ENCODE measurements around the gene PIANP. TPM values are rescaled to one million over a fixed set of nuclear protein-coding genes. Genes with fewer than 3 reads are reported as not detected.
"Not testable (repeated sequence)": the region's sequence is repeated elsewhere in the genome, so short reads cannot be mapped to it uniquely, and the experiment has no call there.

The PIANP gene
- total and polyA plus RNA-seq, 4 experiments from 2014 or later, result 0.61 to 1.5 (median 1.00) TPM

DNA sequence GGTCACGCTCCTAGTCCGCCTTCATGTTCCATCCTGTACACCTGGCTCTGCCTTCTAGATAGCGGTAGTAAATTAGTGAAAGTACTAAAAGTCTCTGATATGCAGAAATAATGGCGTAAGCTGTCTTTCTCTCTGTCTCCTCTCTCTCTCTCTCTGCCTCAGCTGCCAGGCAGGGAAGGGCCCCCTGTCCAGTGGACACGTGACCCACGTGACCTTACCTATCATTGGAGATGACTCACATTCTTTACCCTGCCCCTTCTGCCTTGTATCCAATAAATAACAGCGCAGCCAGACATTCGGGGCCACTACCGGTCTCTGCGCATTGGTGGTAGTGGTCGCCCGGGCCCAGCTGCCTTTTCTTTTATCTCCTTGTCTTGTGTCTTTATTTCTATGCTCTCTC lies 41.5 kb upstream of the PIANP start:
- H3K36me3 Mint-ChIP-seq; H3K36me3 ChIP-seq (ENCODE audit: insufficient read depth, low read length); H3K4me3 Mint-ChIP-seq; intact Hi-C loops (cut with micrococcal nuclease); H3K27me3 Mint-ChIP-seq; H3K27ac ChIP-seq (ENCODE audit: low read depth, low read length); H3K27me3 ChIP-seq (ENCODE audit: insufficient read depth, low read length); H3K4me3 ChIP-seq (ENCODE audit: low read length in 2 of 2); DNase-seq; H3K9me3 Mint-ChIP-seq; H3K9me3 ChIP-seq (ENCODE audit: control insufficient read depth in 1 of 2, low read length in 2 of 2); H3K27ac Mint-ChIP-seq: not testable (repeated sequence)
- peaks cover 7 to 15% (median 13%) of the 10 kb centered on the region in 4 donors for H3K4me1 Mint-ChIP-seq
- ChIA-PET CTCF (ENCODE audit: partially characterized antibody) (interaction anchor here (1.0 kb wide), 1 partner anchor 11 kb away, joined by 5 read pairs; the partner anchor contains the start of gene MLF2), POLR2A (ENCODE audit: partially characterized antibody) (interaction anchor here (1.2 to 1.4 kb wide), 2 partner anchors 47 to 86 kb away, joined by 3 read pairs; partner anchors contain the start of genes CD4 and P3H3)
- peaks cover 13% of the 10 kb centered on the region for H3K4me1 ChIP-seq (ENCODE audit: insufficient read depth, low read length)

DNA sequence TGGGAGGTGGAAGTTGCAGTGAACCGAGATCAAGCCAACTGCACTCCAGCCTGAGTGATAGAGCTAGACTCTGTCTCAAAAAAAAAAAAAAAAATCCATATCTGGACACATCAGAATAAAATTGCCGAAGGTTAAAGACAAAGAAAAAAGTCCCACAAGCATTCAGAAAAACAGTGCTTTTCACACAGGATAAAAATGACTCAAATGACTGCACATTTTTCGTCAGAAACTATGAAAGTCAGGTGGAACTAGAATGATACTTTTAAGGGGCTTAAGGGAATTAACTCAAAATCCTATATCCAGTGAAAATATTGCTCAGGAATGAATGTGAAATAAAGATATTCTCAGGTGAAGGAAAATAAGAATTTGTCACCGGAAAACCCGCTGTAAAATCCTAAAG lies 36.1 kb upstream of the PIANP start:
- DNase-seq, result no peak
- no peaks in the 10 kb centered on the region for H3K27me3 ChIP-seq (ENCODE audit: insufficient read depth, low read length)
- H3K27me3 Mint-ChIP-seq, result no peaks in the 10 kb centered on the region
- POLR2A ChIA-PET (ENCODE audit: partially characterized antibody), result no interaction called here
- no peak overlapping the region for H3K4me3 ChIP-seq (ENCODE audit: low read length in 2 of 2)
- no peaks in the 10 kb centered on the region for H3K9me3 Mint-ChIP-seq
- H3K4me1 Mint-ChIP-seq, result no peaks in the 10 kb centered on the region
- no peaks in the 10 kb centered on the region for H3K9me3 ChIP-seq (ENCODE audit: control insufficient read depth in 1 of 2, low read length in 2 of 2)
- no peak overlapping the region for H3K27ac Mint-ChIP-seq
- intact Hi-C loops (cut with micrococcal nuclease), result no loop called here
- CTCF ChIA-PET (ENCODE audit: partially characterized antibody), result interaction anchor here (0.6 to 1.5 kb wide), 3 partner anchors 88 to 524 kb away, joined by 3 to 5 read pairs (median 4); no protein-coding TSS in a partner anchor
- no peak overlapping the region for H3K27ac ChIP-seq (ENCODE audit: low read depth, low read length)
- no peak overlapping the region for H3K4me3 Mint-ChIP-seq
- H3K4me1 ChIP-seq (ENCODE audit: insufficient read depth, low read length), result no peaks in the 10 kb centered on the region
- peaks cover 6% of the 10 kb centered on the region for H3K36me3 ChIP-seq (ENCODE audit: insufficient read depth, low read length)
- peaks cover 15 to 22% of the 10 kb centered on the region in 2 donors for H3K36me3 Mint-ChIP-seq

DNA sequence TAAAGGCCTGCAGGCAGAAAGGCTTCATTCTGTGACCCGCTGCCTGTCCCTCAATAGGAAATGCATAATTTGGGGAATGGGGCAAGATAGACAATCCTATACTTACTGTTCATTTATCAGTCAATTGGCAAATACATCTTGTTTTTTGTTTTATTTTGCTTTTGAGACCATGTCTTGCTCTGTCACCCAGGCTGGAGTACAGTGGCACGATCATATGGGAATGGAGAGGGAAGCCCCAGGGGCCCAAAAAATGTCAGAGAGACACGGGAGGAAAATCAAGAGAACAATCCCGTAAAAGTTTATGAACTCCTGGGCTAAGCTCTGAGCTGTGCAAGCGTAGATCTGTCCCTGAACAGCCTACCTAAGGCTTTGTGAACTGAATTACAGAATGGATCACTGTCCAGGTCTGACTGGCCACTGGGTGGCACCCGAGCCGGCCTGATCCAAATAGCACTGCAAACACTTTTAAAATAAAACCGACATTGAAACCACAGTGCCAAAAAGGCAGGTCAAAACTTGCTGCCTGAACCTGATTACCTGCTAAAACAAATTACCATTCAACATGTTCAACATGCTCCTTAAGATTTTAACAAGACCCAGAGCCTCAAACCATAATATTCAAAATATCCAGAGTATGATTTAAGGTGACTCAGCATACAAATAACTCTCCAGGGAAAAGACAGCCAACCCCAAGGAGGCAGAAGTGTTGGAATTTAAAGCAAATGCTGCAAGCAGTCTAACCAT lies 35.0 kb upstream of the PIANP start:
- no peak overlapping the region for H3K4me3 Mint-ChIP-seq
- H3K9me3 Mint-ChIP-seq, result no peaks in the 10 kb centered on the region
- ChIA-PET CTCF (ENCODE audit: partially characterized antibody) (interaction anchor here (0.8 to 2.4 kb wide), 5 partner anchors 9 to 186 kb away, joined by 3 to 10 read pairs (median 4); no protein-coding TSS in a partner anchor), POLR2A (ENCODE audit: partially characterized antibody) (interaction anchor here (1.2 to 2.1 kb wide), 2 partner anchors 12 to 47 kb away, joined by 3 to 8 read pairs; partner anchors contain the start of gene COPS7A)
- peak in 4 of 5 donors; percentile 19 to 32 (median 26) for DNase-seq
- Histone ChIP-seq H3K27me3 (ENCODE audit: insufficient read depth, low read length) (no peaks in the 10 kb centered on the region), H3K36me3 (ENCODE audit: insufficient read depth, low read length) (peaks cover 15% of the 10 kb centered on the region), H3K27ac (ENCODE audit: low read depth, low read length) (no peak overlapping the region), H3K9me3 (ENCODE audit: control insufficient read depth in 1 of 2, low read length in 2 of 2) (no peaks in the 10 kb centered on the region), H3K4me1 (ENCODE audit: insufficient read depth, low read length) (no peaks in the 10 kb centered on the region), H3K4me3 (ENCODE audit: low read length in 2 of 2) (no peak overlapping the region)
- H3K4me1 Mint-ChIP-seq, result no peaks in the 10 kb centered on the region
- peaks cover 24 to 30% of the 10 kb centered on the region in 2 donors for H3K36me3 Mint-ChIP-seq
- H3K27me3 Mint-ChIP-seq, result no peaks in the 10 kb centered on the region
- intact Hi-C loops (cut with micrococcal nuclease), result loop anchor here (1.0 kb wide), 2 partner anchors 44 to 90 kb away; no protein-coding TSS in a partner anchor
- H3K27ac Mint-ChIP-seq, result peak overlapping the region in 1 of 7 donors; percentile 16

- Mint-ChIP-seq H3K36me3 (peaks cover 29 to 36% of the 10 kb centered on the region in 2 donors), H3K4me1 (no peaks in the 10 kb centered on the region), H3K9me3 (no peaks in the 10 kb centered on the region), H3K4me3 (no peak overlapping the region), H3K27ac (peak overlapping the region in 3 of 7 donors; percentile 29 to 68 (median 32)), H3K27me3 (no peaks in the 10 kb centered on the region)
- DNase-seq, result no peak
- CTCF ChIA-PET (ENCODE audit: partially characterized antibody), result interaction anchor here (0.8 to 2.7 kb wide), 7 partner anchors 8 to 185 kb away, joined by 3 to 10 read pairs (median 4); partner anchors contain the start of gene PTMS
- no peaks in the 10 kb centered on the region for H3K4me1 ChIP-seq (ENCODE audit: insufficient read depth, low read length)
- H3K4me3 ChIP-seq (ENCODE audit: low read length in 2 of 2), result no peak overlapping the region
- intact Hi-C loops (cut with micrococcal nuclease), result loop anchor here (1.0 kb wide), 2 partner anchors 45 to 91 kb away; no protein-coding TSS in a partner anchor
- peaks cover 23% of the 10 kb centered on the region for H3K36me3 ChIP-seq (ENCODE audit: insufficient read depth, low read length)
- H3K9me3 ChIP-seq (ENCODE audit: control insufficient read depth in 1 of 2, low read length in 2 of 2), result no peaks in the 10 kb centered on the region
- no peak overlapping the region for H3K27ac ChIP-seq (ENCODE audit: low read depth, low read length)
- H3K27me3 ChIP-seq (ENCODE audit: insufficient read depth, low read length), result no peaks in the 10 kb centered on the region
- POLR2A ChIA-PET (ENCODE audit: partially characterized antibody), result interaction anchor here (0.7 to 2.1 kb wide), 3 partner anchors 11 to 265 kb away, joined by 3 to 8 read pairs (median 3); partner anchors contain the start of gene COPS7A
Observed at GRCh38 chr12:6734506-6735387, 34.1 kb upstream of the PIANP start.

DNA sequence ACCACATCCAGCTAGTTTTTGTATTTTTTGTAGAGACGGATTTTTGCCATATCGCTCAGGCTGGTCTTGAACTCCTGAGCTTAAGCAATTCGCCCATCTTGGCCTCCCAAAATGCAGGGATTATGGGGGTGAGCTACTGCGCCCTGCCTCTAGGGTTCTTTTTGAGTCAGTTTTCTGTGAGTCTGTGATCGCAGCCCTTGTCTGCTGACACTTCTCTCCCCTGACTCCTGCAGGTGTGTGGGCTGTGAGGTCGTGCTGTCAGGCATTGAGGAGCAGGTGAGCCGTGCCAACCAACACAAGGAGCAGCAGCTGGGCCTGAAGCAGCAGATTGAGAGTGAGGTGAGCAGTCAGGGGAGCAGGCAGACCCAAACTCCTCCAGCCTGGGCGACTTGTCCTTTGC lies 29.6 kb upstream of the PIANP start:
- Mint-ChIP-seq H3K27ac (no peak overlapping the region), H3K4me1 (peaks cover 7 to 13% (median 8%) of the 10 kb centered on the region in 4 donors), H3K36me3 (peaks cover 53 to 58% of the 10 kb centered on the region in 2 donors), H3K27me3 (no peaks in the 10 kb centered on the region), H3K4me3 (no peak overlapping the region), H3K9me3 (no peaks in the 10 kb centered on the region)
- intact Hi-C loops (cut with micrococcal nuclease), result no loop called here
- Histone ChIP-seq H3K36me3 (ENCODE audit: insufficient read depth, low read length) (peaks cover 44% of the 10 kb centered on the region), H3K27ac (ENCODE audit: low read depth, low read length) (no peak overlapping the region), H3K4me1 (ENCODE audit: insufficient read depth, low read length) (peaks cover 7% of the 10 kb centered on the region), H3K9me3 (ENCODE audit: control insufficient read depth in 1 of 2, low read length in 2 of 2) (no peaks in the 10 kb centered on the region), H3K4me3 (ENCODE audit: low read length in 2 of 2) (no peak overlapping the region), H3K27me3 (ENCODE audit: insufficient read depth, low read length) (no peaks in the 10 kb centered on the region)
- POLR2A ChIA-PET (ENCODE audit: partially characterized antibody), result interaction anchor here (0.6 kb wide), 2 partner anchors 40 to 135 kb away, joined by 4 read pairs; no protein-coding TSS in a partner anchor
- CTCF ChIA-PET (ENCODE audit: partially characterized antibody), result no interaction called here
- no peak for DNase-seq

- Mint-ChIP-seq H3K36me3 (peaks cover 44 to 51% of the 10 kb centered on the region in 2 donors), H3K27ac (peak overlapping the region in 1 of 7 donors; percentile 29), H3K9me3 (no peaks in the 10 kb centered on the region), H3K27me3 (no peaks in the 10 kb centered on the region), H3K4me1 (peaks cover 12 to 20% (median 14%) of the 10 kb centered on the region in 4 donors), H3K4me3 (no peak overlapping the region)
- H3K4me1 ChIP-seq (ENCODE audit: insufficient read depth, low read length), result peaks cover 16% of the 10 kb centered on the region
- ChIA-PET CTCF (ENCODE audit: partially characterized antibody) (no interaction called here), POLR2A (ENCODE audit: partially characterized antibody) (no interaction called here)
- peaks cover 41% of the 10 kb centered on the region for H3K36me3 ChIP-seq (ENCODE audit: insufficient read depth, low read length)
- intact Hi-C loops (cut with micrococcal nuclease), result no loop called here
- H3K27me3 ChIP-seq (ENCODE audit: insufficient read depth, low read length), result no peaks in the 10 kb centered on the region
- H3K4me3 ChIP-seq (ENCODE audit: low read length in 2 of 2), result no peak overlapping the region
- no peak overlapping the region for H3K27ac ChIP-seq (ENCODE audit: low read depth, low read length)
- no peaks in the 10 kb centered on the region for H3K9me3 ChIP-seq (ENCODE audit: control insufficient read depth in 1 of 2, low read length in 2 of 2)
- no peak for DNase-seq
Observed at GRCh38 chr12:6729186-6729585, 28.6 kb upstream of the PIANP start.

Measured in CD4-positive, alpha-beta memory T cell (primary cell).